H54 (cell line): Measurements from ENCODE around the gene SLC5A10.

Experiments used
- DNase-seq: peaks from one replicate; pipeline ENCODE4 v3.0.0; 2011; ENCODE audit warnings: low spot score, mixed read lengths; ENCODE audit not compliant: insufficient read length
- FAIRE-seq: peaks from 3 replicates; lab custom pipeline; 2011; peaks lifted over from hg19 to GRCh38; lab: Jason Lieb, UNC
- POLR2A ChIP-seq: IDR thresholded peaks from 2 replicates; pipeline ENCODE4 v1.6.1; 2011; ENCODE audit warnings: low read depth, mild to moderate bottlenecking, low read length

SLC5A10 gene

GRCh38 chr17:18978655-18979054, 26.7 kb downstream of the SLC5A10 start:
- FAIRE-seq (no peak), DNase-seq (no peak)
- no peak for TF ChIP-seq POLR2A

GRCh38 chr17:18980682-18981334, 28.8 kb downstream of the SLC5A10 start:
- TF ChIP-seq POLR2A, result no peak
- DNase-seq (no peak), FAIRE-seq (no peak)

- FAIRE-seq (no peak), DNase-seq (no peak)
- no peak for TF ChIP-seq POLR2A
Observed at GRCh38 chr17:18981335-18981641, 29.3 kb downstream of the SLC5A10 start.

DNA sequence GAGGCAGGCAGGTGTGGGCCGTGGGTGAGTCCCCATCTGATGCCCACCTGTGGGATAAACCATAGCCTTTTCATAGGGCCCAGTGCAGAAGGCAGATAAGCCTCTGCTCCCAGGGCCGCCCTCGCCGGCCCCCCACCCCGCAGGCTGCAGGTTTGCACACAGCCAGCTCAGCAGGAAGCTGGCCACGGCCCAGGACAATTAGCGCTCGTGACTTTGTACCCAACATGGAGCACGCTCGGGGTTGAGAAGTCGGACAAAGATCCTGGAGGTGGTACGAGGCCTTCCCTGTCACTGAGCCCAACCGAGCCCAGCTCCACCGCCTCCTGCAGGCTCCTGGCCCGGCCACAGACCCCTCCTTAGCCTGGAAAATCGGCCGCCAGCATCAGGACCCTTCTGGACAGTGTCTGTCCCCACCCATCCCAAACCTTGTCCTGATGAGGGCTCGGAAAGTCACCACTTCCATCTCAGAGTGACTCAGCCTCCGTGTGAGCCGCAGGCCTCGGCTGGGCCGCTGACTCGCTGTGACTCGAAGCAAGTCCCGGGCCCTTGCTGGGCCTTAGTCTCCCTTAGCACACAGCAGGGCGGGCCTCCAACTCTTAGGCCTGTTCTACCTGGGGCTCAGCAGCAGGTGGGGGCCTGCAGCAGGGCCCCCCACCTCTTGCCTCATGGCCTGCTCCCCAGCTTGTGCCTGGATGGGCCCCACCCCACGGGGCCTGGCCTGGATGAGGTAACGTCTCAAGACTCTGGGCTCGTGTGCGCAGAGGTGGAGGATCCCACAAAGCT, 29.9 kb downstream of the SLC5A10 start:
- no peak for FAIRE-seq
- peak; percentile 84 for DNase-seq
- no peak for TF ChIP-seq POLR2A

- FAIRE-seq, result no peak
- TF ChIP-seq POLR2A, result no peak
- DNase-seq, result no peak
Observed at GRCh38 chr17:18984273-18985114, 32.5 kb downstream of the SLC5A10 start.

DNA sequence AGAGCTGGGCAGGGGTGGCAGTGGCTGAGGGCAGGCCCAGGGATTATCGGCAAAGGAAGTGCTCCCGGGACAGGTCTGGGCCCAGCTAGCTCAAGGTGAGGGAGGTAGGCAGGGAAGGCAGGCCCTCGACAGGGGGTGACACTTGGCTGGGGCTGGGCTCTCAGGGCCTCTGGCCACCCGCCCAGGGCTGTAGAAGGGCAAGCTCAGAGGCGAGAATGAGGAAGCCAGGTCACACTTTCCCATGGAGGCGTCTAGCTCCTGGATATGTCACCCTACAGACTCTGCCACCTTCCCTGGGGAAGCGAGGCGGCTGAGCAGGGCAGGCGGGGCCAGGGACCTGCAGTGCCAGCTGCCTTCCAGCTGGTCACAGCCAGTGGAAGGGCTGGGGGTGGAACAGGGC, 33.5 kb downstream of the SLC5A10 start:
- no peak for FAIRE-seq
- TF ChIP-seq POLR2A, result no peak

DNA sequence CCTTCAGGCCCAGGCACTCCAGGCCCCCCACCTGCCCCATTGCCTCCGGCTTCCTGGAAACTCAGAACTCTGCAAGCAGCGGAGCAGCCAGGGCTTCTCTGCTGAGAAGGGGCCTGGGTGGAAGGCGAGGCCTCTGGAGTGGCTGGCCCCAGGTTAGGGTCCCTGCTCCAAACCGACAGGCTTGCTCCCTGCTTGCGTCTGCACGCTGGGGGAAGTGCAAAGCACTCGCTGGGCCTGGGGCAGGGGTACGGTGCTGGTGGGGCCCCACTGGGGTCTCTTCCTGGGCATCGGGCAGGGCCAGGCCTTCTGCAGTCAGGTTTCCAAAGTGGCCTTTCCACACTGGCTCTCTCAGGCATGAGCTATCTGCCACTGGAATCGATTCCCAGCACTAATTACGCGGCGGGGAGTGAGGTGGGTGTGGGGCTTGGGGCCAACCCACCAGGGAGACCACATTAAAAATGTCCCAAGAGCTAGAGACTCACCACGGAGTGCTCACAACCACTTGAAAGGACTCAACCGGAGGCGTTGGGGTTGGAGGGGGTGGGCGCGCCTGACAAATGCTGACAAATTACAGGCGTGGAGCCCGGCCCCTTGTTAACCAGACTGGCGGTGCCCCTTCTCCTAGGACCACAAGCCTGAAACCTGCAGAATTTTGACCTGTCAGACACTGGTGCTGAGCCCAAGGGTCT, 34.7 kb downstream of the SLC5A10 start:
- FAIRE-seq, result no peak
- TF ChIP-seq POLR2A, result no peak
- no peak for DNase-seq

More for the DNA sequence above, 33.5 kb downstream of the SLC5A10 start:
- DNase-seq, result no peak

DNA sequence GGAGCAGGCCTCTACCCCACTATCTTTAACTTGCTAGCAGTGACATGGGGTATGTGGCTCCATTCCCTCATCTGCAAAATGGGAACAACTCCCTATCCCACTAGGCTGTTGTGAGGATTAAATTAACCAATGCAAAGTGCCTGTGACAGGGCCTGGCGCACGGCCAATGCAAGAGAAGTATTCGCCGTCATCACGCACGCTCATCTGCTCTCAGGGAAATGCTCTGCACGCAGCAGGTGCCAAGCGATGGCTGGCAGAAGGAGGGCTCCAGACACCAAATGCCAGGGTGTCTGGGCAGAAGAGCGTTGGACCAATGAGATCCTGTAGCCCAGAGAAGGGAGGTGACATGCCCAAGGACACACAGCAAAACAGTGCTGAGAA, 35.3 kb downstream of the SLC5A10 start:
- DNase-seq (no peak), FAIRE-seq (no peak)
- TF ChIP-seq POLR2A, result no peak

DNA sequence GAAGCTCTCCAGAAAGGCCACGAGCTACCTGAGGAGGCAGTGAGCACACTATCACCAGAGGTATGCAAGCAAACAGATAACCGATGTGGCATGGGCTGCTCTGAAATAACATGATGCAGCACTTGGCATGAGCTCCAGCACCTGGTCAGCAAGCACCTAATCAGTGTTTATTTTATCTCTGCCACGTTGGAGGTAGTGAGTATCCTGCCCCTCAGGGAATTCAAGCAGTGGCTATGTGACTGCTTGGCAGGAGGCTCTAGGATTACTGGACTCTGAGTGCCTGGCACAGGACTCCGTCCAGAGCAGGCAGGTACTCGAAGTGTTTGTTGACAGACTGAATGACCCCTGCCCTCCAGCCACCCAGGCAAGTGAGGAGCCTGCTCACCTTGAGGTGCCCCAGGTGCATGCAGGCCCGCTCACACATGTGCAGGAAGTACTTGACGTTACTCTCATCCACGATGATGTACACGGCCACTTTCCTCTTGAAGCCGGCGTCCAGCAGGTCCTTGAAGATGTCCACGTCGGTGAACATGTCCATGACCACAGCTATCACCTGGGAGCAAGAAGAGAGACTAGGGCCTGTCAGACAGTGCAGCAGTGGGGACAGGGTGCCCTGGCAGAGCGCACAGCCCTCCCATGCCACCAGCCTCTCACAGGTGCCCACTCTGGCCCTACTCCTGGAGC, 36.0 kb downstream of the SLC5A10 start:
- DNase-seq, result no peak
- no peak for FAIRE-seq
- no peak for TF ChIP-seq POLR2A

DNA sequence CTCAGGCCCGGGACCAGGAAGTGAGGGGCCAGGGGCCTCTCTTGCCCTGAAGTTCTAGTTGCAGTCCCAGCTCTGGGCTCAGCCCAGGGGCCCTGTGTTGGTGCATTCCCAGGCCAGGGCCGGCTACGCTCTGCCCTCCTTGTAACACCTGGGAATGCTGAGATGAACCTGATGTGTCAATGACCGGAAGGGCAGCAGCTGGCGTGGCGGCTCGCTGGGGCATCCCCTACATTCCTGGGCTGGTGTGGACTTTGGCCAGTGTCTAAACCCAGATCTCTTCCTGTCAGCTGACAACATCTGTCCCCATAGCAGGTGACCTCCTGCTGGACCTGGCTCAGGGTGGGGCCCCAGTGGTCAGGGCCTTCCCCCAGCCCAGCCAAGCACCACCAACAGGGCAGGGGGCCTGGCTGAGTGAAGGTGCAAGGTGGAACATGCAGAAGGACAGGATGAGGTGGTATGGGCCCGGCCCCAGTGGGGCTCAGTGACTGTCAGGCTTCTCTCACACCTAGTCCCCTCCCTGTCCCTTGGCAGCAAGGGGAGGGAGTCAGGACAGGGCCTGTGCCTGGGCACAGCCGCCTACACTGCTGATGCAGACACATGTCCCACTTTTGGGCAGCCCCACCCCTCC, 36.7 kb downstream of the SLC5A10 start:
- DNase-seq (no peak), FAIRE-seq (no peak)
- no peak for TF ChIP-seq POLR2A

GRCh38 chr17:18990331-18990730, 38.4 kb downstream of the SLC5A10 start:
- no peak for DNase-seq
- no peak for TF ChIP-seq POLR2A
- no peak for FAIRE-seq

DNA sequence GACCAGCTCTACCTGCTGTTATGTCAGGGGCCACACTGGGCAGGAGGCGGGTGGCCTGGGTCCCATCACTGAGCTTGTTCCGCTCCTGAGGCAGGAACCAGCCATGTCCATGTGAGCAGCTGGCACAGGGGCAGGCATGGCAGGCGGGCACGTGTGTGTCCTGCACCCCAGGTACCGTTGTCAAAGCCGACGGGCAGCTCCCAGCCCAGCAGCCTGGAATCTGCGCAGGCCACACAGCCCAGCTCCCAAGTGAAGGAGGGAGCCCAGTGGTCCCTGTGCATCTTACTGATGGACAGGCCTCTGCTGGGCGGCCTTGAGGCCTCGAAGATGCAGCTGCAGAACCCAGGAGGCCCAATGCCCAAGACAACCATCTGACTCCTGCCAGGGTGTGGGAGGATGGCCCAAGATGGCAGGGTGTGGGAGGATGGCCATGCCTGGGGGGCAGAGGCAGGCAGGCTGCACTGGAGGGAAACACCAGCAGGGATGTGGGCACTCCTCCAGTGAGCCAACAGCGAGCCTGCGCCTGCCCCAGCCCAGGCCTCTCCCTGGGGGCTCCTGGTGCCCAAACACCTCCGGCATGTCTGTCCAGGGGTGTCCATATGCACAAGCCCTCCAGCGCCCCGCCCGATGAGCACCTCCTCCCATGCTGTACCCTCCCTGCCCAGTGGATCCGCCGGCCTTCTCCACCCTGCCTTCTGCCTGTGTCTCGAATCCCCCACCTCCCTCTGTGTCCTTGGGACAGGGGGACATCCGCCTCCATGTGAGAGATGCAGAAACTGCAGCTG, 39.8 kb downstream of the SLC5A10 start:
- DNase-seq (no peak), FAIRE-seq (no peak)
- TF ChIP-seq POLR2A, result no peak
